ENCODE data around the gene CACNA1G. TPM values are rescaled to one million over a fixed set of nuclear protein-coding genes. Genes with fewer than 3 reads are reported as not detected.

The CACNA1G gene
- 1 to 10 TPM; 6.9 to 8.7 (median 8.3) TPM for polyA plus RNA-seq (ENCODE audit: insufficient read length in 3 of 3)
- long read RNA-seq, donor 1, result 0 reads
- long read RNA-seq, donor 2, result 0 reads
- long read RNA-seq, donor 3, result 0 reads
- long read RNA-seq, donor 4, result 0 reads
- long read RNA-seq, donor 5, result 0 reads
- long read RNA-seq, donor 6, result 0 reads
- long read RNA-seq, donor 7, result 0 reads
- long read RNA-seq, donor 8, result 0 reads
- long read RNA-seq, donor 9, result 0 reads
- long read RNA-seq, donor 10, result 0 reads
- long read RNA-seq, donor 11, result 0 reads
- long read RNA-seq, donor 12, result 0 reads
- long read RNA-seq, donor 13, result 0 reads
- long read RNA-seq, donor 14, result 0 reads
- long read RNA-seq, donor 15, result 0 reads
- long read RNA-seq, donor 16, result 0 reads

GRCh38 chr17:50560185-50560824, at the start of gene CACNA1G:
TSS of gene CACNA1G (plus strand) at chr17:50560715. CDS start at chr17:50561460, 745 bp downstream.
- peak; percentile 73 to 90 (median 87) for DNase-seq (ENCODE audit: extremely low read depth in 1 of 11, low read depth in 9 of 11, low spot score in 4 of 11)

GRCh38 chr17:50511058-50511457, 49.5 kb upstream of the CACNA1G start:
- DNase-seq (ENCODE audit: extremely low read depth in 1 of 11, low read depth in 9 of 11, low spot score in 4 of 11), result no peak

- DNase-seq (ENCODE audit: extremely low read depth in 1 of 11, low read depth in 9 of 11, low spot score in 4 of 11), result no peak
Measured at GRCh38 chr17:50513495-50513894, 47.0 kb upstream of the CACNA1G start.

- no peak for DNase-seq (ENCODE audit: extremely low read depth in 1 of 11, low read depth in 9 of 11, low spot score in 4 of 11)
Measured at GRCh38 chr17:50514388-50514787, 46.1 kb upstream of the CACNA1G start.

- no peak for DNase-seq (ENCODE audit: extremely low read depth in 1 of 11, low read depth in 9 of 11, low spot score in 4 of 11)
Measured at GRCh38 chr17:50514936-50515702, 45.4 kb upstream of the CACNA1G start.

- DNase-seq (ENCODE audit: extremely low read depth in 1 of 11, low read depth in 9 of 11, low spot score in 4 of 11), result no peak
Measured at GRCh38 chr17:50517011-50517410, 43.5 kb upstream of the CACNA1G start.

GRCh38 chr17:50517504-50518383, 42.8 kb upstream of the CACNA1G start:
- no peak for DNase-seq (ENCODE audit: extremely low read depth in 1 of 11, low read depth in 9 of 11, low spot score in 4 of 11)

- no peak for DNase-seq (ENCODE audit: extremely low read depth in 1 of 11, low read depth in 9 of 11, low spot score in 4 of 11)
Measured at GRCh38 chr17:50518384-50519023, 42.0 kb upstream of the CACNA1G start.

- DNase-seq (ENCODE audit: extremely low read depth in 1 of 11, low read depth in 9 of 11, low spot score in 4 of 11), result no peak
Measured at GRCh38 chr17:50519141-50519834, 41.2 kb upstream of the CACNA1G start.

- DNase-seq (ENCODE audit: extremely low read depth in 1 of 11, low read depth in 9 of 11, low spot score in 4 of 11), result no peak
Measured at GRCh38 chr17:50520483-50520882, 40.0 kb upstream of the CACNA1G start.

- no peak for DNase-seq (ENCODE audit: extremely low read depth in 1 of 11, low read depth in 9 of 11, low spot score in 4 of 11)
Measured at GRCh38 chr17:50521514-50521913, 39.0 kb upstream of the CACNA1G start.

GRCh38 chr17:50522766-50523165, 37.7 kb upstream of the CACNA1G start:
- DNase-seq (ENCODE audit: extremely low read depth in 1 of 11, low read depth in 9 of 11, low spot score in 4 of 11), result no peak

- DNase-seq (ENCODE audit: extremely low read depth in 1 of 11, low read depth in 9 of 11, low spot score in 4 of 11), result no peak
Measured at GRCh38 chr17:50523208-50523607, 37.3 kb upstream of the CACNA1G start.

GRCh38 chr17:50524838-50525237, 35.7 kb upstream of the CACNA1G start:
- no peak for DNase-seq (ENCODE audit: extremely low read depth in 1 of 11, low read depth in 9 of 11, low spot score in 4 of 11)

GRCh38 chr17:50527155-50527762, 33.3 kb upstream of the CACNA1G start:
- DNase-seq (ENCODE audit: extremely low read depth in 1 of 11, low read depth in 9 of 11, low spot score in 4 of 11), result no peak

- DNase-seq (ENCODE audit: extremely low read depth in 1 of 11, low read depth in 9 of 11, low spot score in 4 of 11), result no peak
Measured at GRCh38 chr17:50527949-50528474, 32.5 kb upstream of the CACNA1G start.

GRCh38 chr17:50529849-50530248, 30.7 kb upstream of the CACNA1G start:
- no peak for DNase-seq (ENCODE audit: extremely low read depth in 1 of 11, low read depth in 9 of 11, low spot score in 4 of 11)
